D721Med (cell line): ENCODE measurements around the gene CCDC3.

Experiments
- DNase-seq: peaks from one replicate; pipeline ENCODE4 v3.0.0; 2011; ENCODE audit warnings: low spot score; ENCODE audit not compliant: insufficient read length
- FAIRE-seq: peaks from 2 replicates; lab custom pipeline; 2011; peaks lifted over from hg19 to GRCh38; lab: Jason Lieb, UNC
- CTCF ChIP-seq: IDR thresholded peaks from 2 replicates; pipeline ENCODE4 v1.5.1; 2012; ENCODE audit warnings: mild to moderate bottlenecking, control low read depth; ENCODE audit not compliant: insufficient read depth; ENCODE audit errors: missing control alignments

Gene CCDC3

DNA sequence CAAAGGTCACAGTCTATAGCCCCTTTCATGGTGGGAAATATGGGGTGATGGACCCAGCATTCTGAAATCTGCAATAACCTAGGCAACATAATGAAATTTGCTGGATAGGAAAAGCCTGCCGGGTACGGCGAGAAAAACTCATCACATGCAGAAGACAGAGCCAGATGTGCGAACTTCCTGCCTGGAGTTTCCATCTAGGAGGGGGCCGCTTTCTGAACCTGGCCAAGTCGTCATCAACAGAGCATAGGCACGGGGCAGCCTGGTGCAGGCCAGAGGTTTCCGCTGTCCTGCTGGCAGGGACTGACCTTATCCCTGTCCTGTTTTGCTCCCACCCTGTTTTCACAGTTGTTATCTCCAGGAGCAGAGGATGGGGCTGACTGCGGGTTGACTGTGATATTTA is 27.4 kb downstream of the CCDC3 start:
- no peak for FAIRE-seq
- no peak for DNase-seq
- no peak for TF ChIP-seq CTCF

GRCh38 chr10:12973149-12973718 is 28.3 kb downstream of the CCDC3 start:
- TF ChIP-seq CTCF, result no peak
- DNase-seq (no peak), FAIRE-seq (no peak)

- no peak for DNase-seq
- TF ChIP-seq CTCF, result no peak
- FAIRE-seq, result no peak
Measured at GRCh38 chr10:12972146-12972545, 29.4 kb downstream of the CCDC3 start.

- TF ChIP-seq CTCF, result no peak
- DNase-seq, result no peak
- no peak for FAIRE-seq
Measured at GRCh38 chr10:12971001-12971788, 30.3 kb downstream of the CCDC3 start.

GRCh38 chr10:12969951-12970350 is 31.6 kb downstream of the CCDC3 start:
- no peak for TF ChIP-seq CTCF
- no peak for FAIRE-seq

GRCh38 chr10:12966067-12966466 is 35.4 kb downstream of the CCDC3 start:
- TF ChIP-seq CTCF, result no peak
- FAIRE-seq (no peak), DNase-seq (no peak)

More at GRCh38 chr10:12969951-12970350, 31.6 kb downstream of the CCDC3 start:
- DNase-seq, result no peak

DNA sequence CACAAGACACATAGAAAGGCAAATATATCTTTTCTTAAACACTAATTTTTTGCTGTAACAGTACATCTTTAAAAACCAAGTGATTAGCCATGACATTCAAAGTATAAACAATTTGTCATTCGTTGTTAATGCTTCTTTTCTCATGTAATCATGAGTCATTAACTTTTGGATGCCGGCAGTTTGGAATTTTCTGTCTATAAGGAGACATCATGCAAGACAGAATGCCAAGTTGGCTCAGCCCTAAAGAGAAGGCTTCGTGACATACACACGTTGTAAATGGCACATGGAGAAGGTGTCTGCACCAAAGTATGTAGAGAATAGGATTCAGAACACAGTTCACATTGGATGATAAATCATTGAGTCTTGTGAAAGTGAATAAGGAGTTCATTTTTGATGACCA is 35.9 kb downstream of the CCDC3 start:
- no peak for DNase-seq
- FAIRE-seq, result no peak

More for the DNA sequence above, 35.9 kb downstream of the CCDC3 start:
- TF ChIP-seq CTCF, result no peak
